Subcutaneous adipose tissue (tissue), 4 donors: ENCODE measurements around the gene DEGS2. TPM values are rescaled to one million over a fixed set of nuclear protein-coding genes. Genes with fewer than 3 reads are reported as not detected.

Source experiments
- CTCF ChIP-seq: fragments of 450-650 bp; IDR thresholded peaks from one replicate; pipeline ENCODE4 v1.5.1; 2016; ENCODE audit warnings: low read depth, mild to moderate bottlenecking, control low read depth, antibody characterized with exemption, moderate library complexity
- total RNA-seq, 4 donors: library from RNA; depleted of rRNA; stranded (reverse); fragments of >200 nt; gene quantifications; one replicate each; pipeline ENCODE4 v1.1.0, GENCODE V29; 2016

DEGS2 gene
- total RNA-seq, 4 donors from 2014 or later: 0.22 to 0.94 (median 0.34) TPM; not detected in 1

- TF ChIP-seq CTCF: no peak
Observed at GRCh38 chr14:100143934-100144333, 15.5 kb downstream of the DEGS2 start.

- TF ChIP-seq CTCF: no peak
Observed at GRCh38 chr14:100143523-100143922, 15.9 kb downstream of the DEGS2 start.

GRCh38 chr14:100142073-100143040 is 17.1 kb downstream of the DEGS2 start:
- TF ChIP-seq CTCF: no peak

GRCh38 chr14:100141098-100141497 is 18.3 kb downstream of the DEGS2 start:
- TF ChIP-seq CTCF: no peak

GRCh38 chr14:100140452-100141078 is 18.9 kb downstream of the DEGS2 start:
- no peak for TF ChIP-seq CTCF

GRCh38 chr14:100138955-100139354 is 20.5 kb downstream of the DEGS2 start:
- no peak for TF ChIP-seq CTCF

- TF ChIP-seq CTCF: no peak
Observed at GRCh38 chr14:100138082-100138787, 21.2 kb downstream of the DEGS2 start.
